Hematopoietic multipotent progenitor cell treated with erythropoietin and hydrocortisone succinate and interleukin-3 and kit ligand, for 6 days (in vitro differentiated cells): ENCODE data around the gene HOXA11.
A peak's percentile ranks its signal among the peaks of the same experiment; 100 is the strongest.

Experiments
- DNase-seq: peaks from one replicate; pipeline ENCODE4 v3.0.0-alpha.2; 2015

HOXA11 gene

DNA sequence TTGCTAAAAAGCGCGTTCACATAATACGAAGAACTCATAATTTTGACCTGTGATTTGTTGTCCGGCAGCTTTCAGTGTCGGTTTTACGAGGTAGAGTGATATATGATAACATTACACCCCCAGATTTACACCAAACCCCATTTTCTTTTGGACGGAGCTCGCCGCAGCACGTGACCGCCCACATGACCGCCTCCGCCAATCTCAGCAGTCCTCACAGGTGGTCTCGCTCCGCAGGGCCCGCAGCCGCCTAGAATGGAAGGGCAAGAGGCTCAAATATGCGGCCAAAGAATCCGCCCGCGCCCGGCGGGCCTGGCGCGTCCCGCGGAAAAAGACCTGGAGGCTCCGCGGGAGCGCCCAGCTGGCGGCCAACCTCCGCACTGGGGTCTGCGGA lies 28.5 kb downstream of the HOXA11 start, which contains the start of gene HOXA7:
HOXA7 (minus strand) TSS at position 168 of the 391 bp plus-strand sequence; CDS start at position 38, 130 bp downstream.
- DNase-seq = peak; percentile 49

DNA sequence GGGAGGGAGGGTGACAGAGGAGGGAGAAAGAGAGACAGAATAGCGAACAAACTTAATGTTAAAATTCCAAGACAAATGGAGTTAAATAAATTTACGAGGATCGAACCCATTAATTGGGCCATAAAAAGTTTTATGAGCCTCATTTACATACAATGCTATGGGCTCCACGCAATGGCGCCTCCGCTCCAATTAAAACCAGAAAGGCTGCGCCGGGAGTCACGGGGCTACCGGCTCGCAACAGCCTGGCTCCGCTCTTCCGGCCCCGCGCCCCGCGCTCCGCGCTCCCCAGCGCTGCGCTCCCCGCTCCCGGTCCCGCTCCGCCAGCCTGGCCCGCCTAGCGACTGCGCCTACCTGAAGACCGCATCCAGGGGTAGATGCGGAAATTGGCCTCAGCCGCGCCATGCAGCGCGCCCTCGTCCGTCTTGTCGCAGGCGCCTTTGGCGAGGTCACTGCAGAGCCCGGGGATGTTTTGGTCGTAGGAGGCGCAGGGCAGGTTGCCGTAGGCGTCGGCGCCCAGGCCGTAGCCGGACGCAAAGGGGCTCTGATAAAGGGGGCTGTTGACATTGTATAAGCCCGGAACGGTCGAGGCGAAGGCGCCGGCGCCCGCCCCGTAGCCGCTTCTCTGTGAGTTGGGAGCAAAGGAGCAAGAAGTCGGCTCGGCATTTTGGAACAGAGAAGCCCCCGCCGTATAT lies 29.1 kb downstream of the HOXA11 start:
- no peak for DNase-seq

DNA sequence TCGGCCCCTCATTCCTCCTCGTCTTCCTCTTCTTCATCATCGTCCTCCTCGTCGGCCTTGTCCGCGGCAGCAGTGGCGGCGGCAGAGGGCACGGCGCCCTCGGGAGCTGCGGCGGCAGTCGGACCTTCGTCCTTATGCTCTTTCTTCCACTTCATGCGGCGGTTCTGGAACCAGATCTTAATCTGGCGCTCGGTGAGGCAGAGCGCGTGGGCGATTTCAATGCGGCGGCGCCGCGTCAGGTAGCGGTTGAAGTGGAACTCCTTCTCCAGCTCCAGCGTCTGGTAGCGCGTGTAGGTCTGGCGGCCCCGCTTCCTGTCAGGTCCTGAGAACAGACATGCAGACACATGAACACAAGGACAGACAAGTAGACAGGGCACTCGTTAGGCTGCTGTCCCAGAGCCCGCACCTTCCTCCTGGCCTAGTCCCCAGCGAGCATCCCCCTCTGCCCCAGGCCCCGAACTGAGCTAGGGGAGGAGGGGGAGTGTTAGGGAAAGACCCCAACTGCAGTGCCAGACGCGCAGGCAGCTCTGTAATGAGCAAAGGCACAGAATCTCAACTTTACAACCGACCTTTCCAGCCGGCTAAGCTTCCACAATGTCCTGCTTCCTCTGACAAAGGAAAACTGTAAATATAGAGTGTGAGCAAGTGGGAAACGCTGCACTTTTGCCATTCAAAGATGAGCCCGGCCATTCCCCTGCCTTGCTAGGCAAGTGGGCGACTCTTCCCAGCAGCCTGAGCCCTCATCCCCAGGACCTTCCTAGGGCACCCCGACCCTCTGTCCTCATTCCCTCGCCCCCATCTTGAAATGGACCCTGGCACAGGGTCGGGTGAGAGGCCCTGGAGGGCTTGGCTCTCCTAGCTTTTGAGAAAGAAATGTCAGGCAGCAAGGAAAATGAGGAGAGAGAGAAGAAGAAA lies 29.9 kb downstream of the HOXA11 start:
- DNase-seq = no peak

DNA sequence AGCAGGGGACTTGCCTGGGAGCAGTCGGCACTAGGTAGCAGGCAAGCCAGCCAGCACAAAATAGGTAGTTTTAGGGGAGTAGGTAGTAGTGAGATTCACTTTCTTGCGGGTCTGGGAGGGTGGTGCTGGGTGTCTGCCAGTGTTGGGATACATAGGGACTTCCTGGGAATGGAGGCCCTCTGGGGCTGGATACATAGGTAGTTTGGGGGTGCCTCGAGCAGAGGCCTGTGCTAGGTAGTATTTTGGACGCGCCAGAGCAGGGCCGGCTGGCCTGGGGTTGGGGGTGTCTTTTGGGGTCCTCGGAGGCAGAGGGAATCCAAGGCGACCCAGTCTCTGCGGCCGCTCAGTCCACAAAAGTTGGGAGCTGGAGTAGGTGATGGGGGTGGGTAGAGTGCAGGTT lies 30.7 kb downstream of the HOXA11 start:
- DNase-seq = no peak

DNA sequence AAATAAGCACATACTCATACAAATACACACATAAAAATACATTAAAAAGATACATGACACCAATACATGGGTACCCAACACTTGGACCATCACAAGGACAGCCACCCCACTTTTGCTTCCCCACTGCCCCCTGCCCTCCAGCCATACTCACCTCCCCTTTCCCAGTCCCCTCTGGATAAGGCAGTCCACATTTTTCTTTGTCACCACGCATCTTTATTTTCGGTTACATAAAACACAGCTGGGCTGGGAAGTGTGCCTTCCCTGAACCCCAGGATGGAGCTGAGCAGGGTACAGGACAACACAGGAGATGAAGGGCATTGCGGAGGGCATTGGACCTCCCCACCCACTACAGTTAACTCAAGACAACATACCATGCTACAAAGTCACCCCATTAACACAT lies 31.5 kb downstream of the HOXA11 start:
- no peak for DNase-seq

DNA sequence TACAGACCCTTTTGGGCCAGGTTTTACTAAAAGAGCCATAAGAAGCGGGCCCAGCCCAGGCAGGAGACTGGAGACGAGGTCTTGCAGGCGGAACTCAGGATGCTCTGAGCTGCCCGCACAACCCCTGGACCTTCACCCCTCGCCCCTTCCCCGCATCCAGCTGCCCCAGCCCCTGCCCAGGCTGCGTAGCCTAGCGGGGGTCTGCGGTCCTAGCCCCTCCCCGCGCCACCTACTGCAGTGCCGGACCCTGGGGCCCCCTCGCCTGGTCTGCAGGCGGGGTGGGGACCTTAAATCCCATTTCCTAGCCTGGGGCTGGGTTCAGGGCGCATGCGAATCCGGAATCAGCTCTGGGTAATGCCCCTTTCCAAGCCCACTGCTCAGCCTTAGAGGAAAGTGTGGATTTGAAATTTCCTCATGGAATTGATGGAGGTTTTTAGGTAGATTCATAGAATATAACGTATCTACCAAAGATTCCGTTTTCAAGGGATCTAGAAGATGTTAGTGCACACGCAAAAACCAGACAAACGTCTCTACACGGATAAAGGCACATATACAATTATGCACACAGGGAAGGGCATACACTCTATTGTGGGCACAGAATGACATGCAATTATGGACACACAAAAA lies 32.1 kb downstream of the HOXA11 start:
- no peak for DNase-seq

DNA sequence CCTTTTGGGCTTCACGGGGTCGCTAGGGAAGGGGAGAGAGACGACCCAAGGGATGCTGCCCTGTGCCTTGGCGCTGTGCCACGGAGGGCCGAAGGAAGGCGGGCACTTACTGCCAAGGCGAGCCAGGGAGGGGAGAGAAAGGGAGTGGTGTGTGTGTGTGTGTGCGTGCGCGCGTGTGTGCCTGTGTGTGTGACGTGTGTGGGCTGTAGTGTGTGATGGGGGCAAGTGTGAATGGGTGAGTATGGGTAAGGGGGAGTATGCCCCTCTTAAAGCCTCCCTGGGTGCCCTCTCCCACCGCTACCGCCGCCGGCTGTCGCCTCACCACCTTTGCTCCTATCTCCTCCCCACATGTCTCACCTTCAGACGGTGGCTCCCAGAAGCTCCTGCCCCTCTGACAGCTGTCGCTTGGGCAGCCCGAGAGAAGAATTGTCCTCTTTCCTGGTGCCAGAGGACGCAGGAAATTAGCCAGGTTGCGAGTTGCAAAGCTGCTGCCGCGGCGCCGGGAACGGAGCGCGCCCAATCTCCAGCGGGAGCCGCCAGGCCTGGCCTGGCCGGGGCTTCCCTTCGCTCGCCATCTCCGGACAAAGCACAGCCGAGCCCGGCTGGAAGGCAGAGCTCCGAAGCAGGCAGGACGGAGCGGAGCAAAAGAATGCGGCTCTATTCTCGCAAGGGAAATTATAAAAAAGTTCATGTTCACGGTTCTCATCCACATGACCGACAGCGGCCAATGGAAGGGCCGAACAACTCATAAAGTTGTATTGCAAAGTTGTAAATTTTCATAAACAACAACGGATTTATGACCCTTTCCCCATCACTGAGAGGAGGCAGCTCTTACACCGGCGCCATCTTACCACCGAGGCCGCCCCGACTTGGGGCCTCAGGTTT lies 32.9 kb downstream of the HOXA11 start, which contains the start of gene HOXA3:
HOXA3 (minus strand) TSS at position 653 of the 885 bp plus-strand sequence. CDS start 41,943 bp downstream, outside the sequence.
- DNase-seq = no peak

DNA sequence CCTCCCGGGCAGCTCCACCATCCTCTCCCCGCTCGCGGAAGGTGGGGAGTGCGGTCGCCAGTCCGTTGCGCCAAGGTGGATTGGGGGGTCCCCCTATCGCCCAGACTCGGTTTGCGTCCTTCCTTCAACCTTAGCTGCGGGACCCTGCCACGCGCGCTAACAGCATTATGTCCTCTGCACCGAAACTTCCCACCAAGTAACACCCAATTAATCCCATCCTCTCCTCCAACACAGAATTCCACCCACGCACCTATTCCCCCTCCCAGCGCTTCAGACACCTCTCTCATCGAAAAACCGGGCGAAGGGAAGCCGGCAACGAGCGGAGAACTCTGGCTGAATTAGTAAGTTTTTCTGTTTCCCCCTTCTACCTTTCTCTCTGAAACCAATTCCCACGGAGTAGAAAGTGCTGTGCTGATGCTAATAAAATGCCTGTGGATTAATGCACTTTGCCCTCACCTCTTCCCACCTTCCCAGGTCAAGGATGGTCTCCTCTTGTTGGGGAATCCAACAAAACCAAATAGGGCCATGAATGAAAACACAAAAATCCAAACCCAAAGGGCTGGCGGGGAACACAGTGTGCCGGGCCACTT lies 33.6 kb downstream of the HOXA11 start:
- DNase-seq = no peak

DNA sequence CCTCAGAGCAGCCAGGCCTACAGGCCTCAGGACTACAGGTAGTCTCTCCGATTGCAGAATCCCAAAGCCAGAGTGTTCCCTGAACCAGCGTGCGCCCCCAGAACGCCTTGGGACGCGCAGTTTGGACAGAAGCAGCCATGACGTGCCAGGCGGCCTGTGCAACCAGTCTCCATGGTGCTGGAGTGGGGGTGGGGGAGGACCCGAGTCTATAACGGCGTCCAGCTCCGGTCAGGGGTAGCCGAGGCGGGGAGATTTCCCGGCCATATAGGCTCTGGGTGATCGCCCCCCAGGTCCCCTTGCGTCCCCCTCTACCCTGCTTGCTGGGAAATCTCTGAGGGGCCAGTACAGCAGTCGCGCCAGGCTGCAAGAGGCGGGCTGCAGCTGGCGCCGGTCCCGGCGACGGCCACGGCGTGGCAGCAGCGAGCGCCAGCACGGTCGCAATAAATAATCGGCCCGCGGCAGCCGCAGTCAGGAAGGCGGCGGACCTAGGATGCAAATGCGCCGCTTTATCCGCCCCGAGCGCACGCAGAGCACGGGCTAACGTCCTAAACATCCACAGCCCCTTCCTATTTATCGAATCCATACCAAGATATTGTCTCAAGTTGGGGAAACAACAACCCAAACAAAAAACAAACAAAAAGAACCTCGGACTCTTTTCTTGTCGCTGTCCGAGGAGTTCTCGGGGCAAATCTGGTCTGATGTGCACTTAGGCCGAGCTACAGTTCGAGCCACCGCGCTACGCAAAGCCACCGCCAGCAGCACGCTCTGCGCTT lies 34.3 kb downstream of the HOXA11 start:
- peak; percentile 91 for DNase-seq

DNA sequence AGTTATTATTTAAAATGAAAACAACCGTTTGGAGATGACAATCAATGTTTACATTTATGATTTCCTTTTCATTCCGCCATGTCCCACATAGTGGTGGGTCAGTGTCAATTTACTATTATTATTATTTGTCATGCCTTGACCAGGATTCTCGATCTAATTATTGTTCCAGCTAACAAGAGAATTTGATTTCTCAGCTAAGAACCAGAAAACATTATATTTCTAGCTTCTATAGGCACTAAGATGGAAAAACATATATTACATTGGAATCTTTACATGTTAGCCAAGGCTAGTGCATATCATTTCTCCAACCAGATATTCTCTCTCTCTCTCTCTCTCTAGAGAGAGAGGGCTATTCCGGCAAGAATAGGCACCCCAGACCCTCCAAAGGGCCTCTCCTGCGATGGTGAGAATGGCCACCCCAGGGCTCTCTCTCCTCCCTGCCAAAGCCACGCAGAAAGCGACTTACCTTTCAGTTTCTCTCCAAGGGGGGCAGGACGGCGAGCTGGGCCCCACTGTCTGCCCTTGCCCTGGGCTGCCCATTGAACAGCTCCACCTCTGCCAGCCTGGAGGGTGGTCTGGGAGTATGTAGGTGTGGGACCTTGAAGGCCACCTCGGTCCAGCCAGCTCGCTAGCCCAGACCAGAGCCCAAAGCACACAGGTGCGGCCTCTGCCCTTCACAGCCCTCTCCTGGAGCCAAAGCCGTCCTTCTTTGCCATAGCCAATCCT lies 35.0 kb downstream of the HOXA11 start:
- DNase-seq = no peak

DNA sequence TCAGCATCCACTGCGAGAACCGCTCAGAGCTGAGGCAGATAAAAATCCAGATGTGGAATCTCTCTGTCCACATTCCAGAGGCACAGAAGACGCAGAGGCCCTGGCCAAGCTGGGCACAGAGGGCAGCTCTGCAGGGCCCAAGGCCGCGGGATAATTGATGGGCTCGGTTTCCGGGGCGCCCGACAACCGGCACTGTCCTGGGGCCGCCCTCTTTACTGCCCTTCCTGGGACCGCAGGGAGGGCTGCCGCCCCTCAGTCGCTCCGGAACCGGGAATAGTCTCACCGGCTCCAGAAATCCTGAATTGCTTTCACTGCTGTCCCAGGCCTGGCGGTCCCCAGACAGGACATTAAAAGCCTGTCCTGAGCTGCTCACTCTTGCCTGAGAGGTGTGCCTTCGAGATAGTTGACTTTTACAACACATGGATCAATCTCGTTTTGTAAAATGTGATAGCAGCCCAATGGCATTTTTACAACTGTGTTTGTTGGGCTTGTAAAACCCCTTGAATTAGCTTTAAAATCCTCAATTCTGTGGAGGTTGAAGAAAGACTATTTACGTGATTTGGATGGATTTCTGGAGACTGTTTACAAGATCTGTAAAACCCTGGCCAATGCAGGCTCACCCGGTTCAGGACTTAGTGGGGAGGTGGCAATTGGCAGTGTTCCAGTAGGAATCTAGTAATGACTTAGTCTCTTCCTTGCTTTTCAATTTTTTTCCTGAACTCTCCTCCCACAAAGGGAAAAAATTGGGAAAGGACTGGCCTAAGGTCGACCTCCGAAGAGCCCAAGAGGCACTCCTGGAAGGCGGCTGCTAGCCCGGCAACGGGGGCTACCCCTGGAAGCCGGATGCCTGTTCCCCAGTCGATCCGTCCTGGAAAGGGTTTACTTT lies 36.0 kb downstream of the HOXA11 start:
- no peak for DNase-seq

DNA sequence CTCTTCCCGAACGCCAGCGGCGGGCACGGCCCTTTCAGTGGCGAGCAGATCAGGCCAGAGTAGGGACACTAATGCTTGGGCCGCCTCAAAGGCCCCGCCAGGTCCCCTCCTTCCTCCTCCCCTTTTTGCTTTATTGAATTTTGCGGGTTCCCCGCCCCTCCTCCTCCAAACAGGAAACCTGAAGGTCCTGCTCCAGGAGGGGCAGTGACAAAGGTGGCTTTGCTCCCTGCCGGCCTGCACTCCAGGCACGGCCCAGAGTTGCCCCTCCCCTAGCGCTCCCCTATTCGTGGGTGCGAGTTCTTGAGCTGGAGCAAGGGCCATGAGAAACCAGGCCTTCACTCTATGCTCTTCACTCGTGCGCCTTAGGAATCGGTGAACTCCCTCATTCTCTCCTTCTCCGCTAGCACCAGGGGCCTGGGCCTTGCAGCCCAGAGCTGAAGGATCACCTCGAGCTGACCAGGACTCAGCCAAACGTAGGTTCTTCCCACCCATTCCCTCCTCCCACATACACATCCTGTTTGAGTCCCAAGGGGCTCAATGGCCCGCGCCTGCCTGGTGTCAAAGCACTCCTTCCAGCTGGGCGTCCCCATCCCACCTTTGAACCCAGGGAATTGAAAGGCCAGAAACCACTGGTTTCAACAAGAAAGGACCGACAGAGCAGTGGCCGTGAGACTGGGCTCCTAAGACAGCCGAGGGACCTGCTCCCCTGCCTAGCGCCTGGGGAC lies 36.8 kb downstream of the HOXA11 start:
- DNase-seq = no peak

DNA sequence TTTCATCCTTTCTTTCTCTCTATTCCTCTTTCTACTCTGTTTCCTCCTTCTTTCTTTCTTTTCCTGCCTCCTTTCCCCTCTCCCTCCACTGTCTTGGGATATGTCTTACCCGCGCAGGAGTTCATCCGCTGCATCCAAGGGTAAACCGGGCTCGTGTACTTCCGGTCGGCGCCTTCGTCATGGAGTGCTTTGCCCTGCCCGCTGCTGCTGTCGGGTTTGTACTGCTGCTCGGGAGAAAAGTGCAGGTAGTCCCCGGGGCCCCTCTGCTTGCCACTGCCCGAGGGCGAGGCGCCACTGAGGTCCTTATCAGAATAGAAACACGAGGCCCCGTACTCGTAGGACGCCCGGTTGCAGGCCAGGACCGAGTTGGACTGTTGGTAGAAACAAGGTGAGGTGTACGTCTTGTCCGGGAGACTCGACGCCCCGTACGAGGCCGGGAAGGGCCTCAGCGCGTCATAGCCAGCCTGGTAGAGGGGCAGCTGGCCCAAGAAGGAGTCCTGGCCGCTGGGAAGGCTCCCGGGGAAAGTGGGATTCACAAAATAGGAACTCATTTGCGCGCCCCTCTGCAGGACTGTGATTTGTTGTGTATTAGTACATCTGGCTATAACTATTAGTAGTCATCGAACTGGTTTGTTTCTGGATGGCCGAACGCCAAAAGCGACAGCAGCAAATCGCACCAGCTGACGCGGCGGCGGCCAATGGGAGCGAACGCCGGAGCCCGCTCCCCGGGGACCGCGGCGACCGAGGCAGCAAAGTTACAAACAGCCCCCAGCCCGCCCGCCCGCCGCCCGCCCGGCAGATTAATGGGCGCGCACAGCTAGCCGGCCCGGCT lies 37.6 kb downstream of the HOXA11 start, which contains the start of gene HOXA6:
HOXA6 (minus strand) TSS at position 576 of the 832 bp plus-strand sequence; CDS start at position 551, 25 bp downstream.
- DNase-seq = no peak

DNA sequence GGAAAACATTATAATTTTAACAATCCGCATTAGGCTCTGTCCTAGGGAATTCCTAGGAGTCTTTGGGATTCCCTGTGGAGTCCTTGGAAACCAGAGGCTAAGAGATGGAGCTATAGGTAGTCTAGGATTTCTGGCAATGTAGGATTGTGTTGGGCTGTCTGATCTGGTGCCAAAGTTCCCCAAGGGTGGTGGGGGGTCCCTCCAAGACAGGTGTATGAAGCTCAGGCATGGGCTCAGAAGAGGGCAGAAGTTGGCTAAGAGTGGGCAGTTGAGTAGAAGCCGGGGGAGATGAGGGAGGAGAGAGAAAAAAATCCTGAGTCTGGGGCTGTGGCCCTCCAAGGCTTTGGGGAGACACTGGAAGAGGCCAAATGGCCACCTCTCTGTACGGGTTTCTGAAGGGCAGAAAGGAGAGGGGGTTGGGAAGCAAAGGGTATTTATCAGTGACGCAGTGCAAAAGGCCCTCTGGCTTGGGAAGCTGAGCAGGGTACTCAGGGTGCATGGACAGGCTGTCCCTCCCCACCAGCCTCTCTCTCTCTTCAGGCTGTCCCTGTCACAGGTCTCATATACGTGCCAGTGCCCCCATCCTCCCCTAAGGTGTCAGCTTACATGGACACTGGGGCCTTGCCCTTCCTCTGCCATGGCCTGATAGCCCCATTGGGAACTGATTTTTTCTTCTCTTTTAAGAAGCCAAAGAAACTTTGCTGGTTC lies 38.4 kb downstream of the HOXA11 start:
- DNase-seq = no peak

DNA sequence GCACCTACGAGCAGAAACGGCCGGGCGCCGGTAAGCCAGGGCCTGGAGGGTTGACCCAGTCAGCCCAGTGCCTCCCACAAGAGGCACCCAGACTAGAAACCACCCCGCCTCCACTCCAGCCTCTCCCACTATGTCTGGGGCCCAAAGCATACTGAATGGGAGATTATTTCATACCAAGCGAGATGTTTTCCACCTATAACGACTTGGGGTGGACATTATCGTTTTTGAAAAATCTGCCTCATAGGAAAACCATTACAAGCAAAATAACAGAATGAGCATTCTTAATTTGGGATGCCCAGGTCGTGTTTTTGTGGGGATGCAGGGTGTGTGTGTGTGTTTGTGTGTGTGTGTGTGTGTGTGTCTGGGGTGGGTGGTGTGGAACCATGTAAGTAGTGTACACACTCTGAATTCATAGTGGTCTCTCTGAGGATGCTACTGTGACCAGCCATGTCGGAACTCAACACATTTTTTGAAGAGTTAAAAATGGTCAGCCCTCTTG lies 39.1 kb downstream of the HOXA11 start:
- no peak for DNase-seq

DNA sequence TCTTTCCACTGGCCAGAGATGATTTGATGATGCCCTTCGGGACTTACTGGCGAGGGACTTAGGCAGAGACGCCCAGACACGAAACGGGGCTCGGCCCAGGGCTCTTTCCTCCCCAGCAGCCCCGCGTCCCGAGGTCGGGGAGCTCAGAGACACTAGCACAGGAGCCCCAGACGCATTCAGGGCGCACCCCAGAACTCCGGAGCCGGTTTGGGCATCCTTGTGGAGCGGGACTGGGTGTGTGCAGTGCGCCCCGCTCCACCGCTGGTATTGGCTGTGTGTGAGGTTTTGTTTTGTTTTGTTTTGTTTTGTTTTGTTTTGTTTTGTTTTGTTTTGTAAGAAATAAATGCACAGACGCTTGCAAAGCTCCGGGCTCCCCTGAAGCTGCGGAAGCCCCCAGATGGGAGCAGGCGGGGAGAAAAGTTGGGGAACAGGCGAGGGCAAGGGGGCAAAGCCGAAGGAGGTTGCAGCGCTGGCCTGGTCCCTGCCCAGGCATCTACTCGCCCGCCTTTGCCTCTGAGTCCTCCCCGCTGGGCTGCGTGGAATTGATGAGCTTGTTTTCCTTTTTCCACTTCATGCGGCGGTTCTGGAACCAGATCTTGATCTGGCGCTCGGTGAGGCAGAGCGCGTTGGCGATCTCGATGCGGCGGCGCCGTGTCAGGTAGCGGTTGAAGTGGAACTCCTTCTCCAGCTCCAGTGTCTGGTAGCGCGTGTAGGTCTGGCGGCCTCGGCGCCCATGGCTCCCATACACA lies 39.7 kb downstream of the HOXA11 start:
- no peak for DNase-seq
